ENCODE data around the gene FHIT. TPM values are rescaled to one million over a fixed set of nuclear protein-coding genes. Genes with fewer than 3 reads are reported as not detected.

Gene FHIT
- total RNA-seq, 1 experiment from 2014 or later, result 20.1 TPM

DNA sequence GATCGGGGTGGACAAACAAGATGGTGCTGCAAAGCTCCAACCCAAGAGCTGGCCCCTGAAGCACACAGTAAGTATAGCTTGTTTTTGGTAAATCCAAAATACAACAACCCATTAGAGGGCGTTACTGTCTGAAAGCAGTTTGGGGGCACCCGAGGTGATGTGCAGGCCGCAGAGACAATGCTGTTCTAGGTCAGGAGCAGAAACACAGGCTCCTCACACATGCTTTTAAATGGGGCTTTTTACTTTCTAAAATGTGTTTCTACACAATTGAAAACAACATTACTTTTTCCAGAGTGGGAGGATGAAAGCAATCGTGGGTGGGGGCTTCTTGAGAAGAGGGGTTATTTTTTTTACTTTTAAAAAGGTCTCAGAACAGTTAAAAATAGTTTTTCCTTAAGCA lies 1172.2 kb downstream of the FHIT start:
- Mint-ChIP-seq H3K9me3 (ENCODE audit: unreplicated experiment) (no peaks in the 10 kb centered on the region), H3K27me3 (ENCODE audit: insufficient read depth, unreplicated experiment) (no peaks in the 10 kb centered on the region), H3K4me1 (ENCODE audit: insufficient read depth, unreplicated experiment) (peaks cover 7% of the 10 kb centered on the region), H3K27ac (ENCODE audit: low read depth, unreplicated experiment) (no peak overlapping the region), H3K36me3 (ENCODE audit: insufficient read depth, unreplicated experiment) (no peaks in the 10 kb centered on the region), H3K4me3 (ENCODE audit: unreplicated experiment) (no peak overlapping the region)
- POLR2A ChIA-PET, result interaction anchor here (0.5 kb wide), 1 partner anchor 246 kb away, joined by 7 read pairs; no protein-coding TSS in a partner anchor
- BruUV-seq (replicated peaks), result no TSS peak
- DNase-seq (ENCODE audit: unreplicated experiment), result no peak
- intact Hi-C loops (cut with micrococcal nuclease), result no loop called here
- CTCF ChIA-PET, result no interaction called here
- TF ChIP-seq, protein P1, sequence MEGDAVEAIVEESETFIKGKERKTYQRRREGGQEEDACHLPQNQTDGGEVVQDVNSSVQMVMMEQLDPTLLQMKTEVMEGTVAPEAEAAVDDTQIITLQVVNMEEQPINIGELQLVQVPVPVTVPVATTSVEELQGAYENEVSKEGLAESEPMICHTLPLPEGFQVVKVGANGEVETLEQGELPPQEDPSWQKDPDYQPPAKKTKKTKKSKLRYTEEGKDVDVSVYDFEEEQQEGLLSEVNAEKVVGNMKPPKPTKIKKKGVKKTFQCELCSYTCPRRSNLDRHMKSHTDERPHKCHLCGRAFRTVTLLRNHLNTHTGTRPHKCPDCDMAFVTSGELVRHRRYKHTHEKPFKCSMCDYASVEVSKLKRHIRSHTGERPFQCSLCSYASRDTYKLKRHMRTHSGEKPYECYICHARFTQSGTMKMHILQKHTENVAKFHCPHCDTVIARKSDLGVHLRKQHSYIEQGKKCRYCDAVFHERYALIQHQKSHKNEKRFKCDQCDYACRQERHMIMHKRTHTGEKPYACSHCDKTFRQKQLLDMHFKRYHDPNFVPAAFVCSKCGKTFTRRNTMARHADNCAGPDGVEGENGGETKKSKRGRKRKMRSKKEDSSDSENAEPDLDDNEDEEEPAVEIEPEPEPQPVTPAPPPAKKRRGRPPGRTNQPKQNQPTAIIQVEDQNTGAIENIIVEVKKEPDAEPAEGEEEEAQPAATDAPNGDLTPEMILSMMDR (IDR thresholded peaks at IDR 0.05; ENCODE audit: unreplicated experiment), result no peak

DNA sequence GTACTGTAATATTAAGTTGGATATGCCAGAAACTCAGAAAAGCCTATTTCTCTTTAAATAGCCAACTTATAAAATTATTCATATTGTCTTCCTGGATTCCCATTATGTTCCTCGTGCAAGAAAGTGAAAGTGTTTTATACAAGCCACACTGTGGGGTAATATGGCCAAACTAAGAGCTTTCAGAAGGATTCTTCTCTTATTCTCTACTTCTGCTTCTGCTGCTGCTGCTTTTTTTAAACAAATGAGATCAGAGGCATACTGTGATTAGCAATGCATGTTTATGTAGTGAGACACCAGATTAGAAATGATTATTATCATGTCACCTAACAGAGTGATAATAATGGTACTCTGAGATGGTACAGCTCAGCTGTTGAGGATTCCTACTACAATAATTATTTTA lies 1174.9 kb downstream of the FHIT start:
- TF ChIP-seq, protein P1 (IDR thresholded peaks at IDR 0.05; ENCODE audit: unreplicated experiment), result no peak
- Mint-ChIP-seq H3K4me3 (ENCODE audit: unreplicated experiment) (peak overlapping the region; percentile 40), H3K36me3 (ENCODE audit: insufficient read depth, unreplicated experiment) (no peaks in the 10 kb centered on the region), H3K27me3 (ENCODE audit: insufficient read depth, unreplicated experiment) (no peaks in the 10 kb centered on the region), H3K9me3 (ENCODE audit: unreplicated experiment) (no peaks in the 10 kb centered on the region), H3K4me1 (ENCODE audit: insufficient read depth, unreplicated experiment) (peaks cover 7% of the 10 kb centered on the region), H3K27ac (ENCODE audit: low read depth, unreplicated experiment) (peak overlapping the region; percentile 47)
- BruUV-seq (replicated peaks), result no TSS peak
- DNase-seq (ENCODE audit: unreplicated experiment), result no peak
- CTCF ChIA-PET, result no interaction called here
- intact Hi-C loops (cut with micrococcal nuclease), result no loop called here
- POLR2A ChIA-PET, result no interaction called here

DNA sequence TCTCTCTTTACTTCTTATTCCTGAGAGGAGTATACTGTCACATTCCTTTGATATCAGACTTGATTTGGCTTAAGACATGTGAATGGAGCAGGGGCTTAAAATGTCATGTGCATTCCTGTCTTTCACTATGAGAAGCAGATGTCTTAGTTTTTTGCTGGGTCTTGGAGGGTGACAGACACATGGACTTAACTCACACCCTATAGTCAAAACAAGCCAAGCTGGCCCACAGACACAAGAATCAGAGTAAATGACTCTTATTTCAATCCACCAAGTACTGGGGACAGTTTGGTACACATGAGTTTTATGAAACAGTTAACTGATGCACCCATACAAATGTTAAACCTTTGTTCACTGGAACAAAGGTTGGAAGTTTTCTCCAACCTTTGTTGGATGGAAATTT lies 1177.3 kb downstream of the FHIT start:
- ChIA-PET CTCF (no interaction called here), POLR2A (no interaction called here)
- no peak for DNase-seq (ENCODE audit: unreplicated experiment)
- Mint-ChIP-seq H3K4me1 (ENCODE audit: insufficient read depth, unreplicated experiment) (no peaks in the 10 kb centered on the region), H3K27ac (ENCODE audit: low read depth, unreplicated experiment) (no peak overlapping the region), H3K4me3 (ENCODE audit: unreplicated experiment) (no peak overlapping the region), H3K36me3 (ENCODE audit: insufficient read depth, unreplicated experiment) (peaks cover 6% of the 10 kb centered on the region), H3K9me3 (ENCODE audit: unreplicated experiment) (no peaks in the 10 kb centered on the region), H3K27me3 (ENCODE audit: insufficient read depth, unreplicated experiment) (no peaks in the 10 kb centered on the region)
- intact Hi-C loops (cut with micrococcal nuclease), result no loop called here
- no TSS peak for BruUV-seq (replicated peaks)
- TF ChIP-seq, protein P1 (IDR thresholded peaks at IDR 0.05; ENCODE audit: unreplicated experiment), result no peak

DNA sequence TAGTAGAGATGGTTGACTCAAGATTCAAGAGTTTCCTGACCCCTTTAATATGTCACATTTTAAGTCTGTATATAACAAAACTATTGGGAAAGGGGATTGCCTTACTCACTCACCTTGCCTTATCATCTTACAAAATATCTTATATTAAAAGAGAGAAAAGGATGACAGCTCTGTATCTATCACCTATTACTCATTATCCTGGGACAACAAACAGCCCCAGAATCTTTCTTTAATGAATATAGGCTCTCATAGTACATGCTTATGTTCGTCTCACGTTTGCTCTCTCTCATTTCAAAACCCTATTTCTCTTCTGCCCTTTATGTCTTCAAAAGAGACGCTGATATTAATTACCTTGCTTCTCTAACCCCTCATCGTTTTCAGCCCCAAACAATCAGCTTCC lies 1178.0 kb downstream of the FHIT start:
- no peaks in the 10 kb centered on the region for H3K4me1 Mint-ChIP-seq (ENCODE audit: insufficient read depth, unreplicated experiment)
- no peak overlapping the region for H3K27ac Mint-ChIP-seq (ENCODE audit: low read depth, unreplicated experiment)
- ChIA-PET CTCF (no interaction called here), POLR2A (no interaction called here)
- H3K4me3 Mint-ChIP-seq (ENCODE audit: unreplicated experiment), result no peak overlapping the region
- H3K27me3 Mint-ChIP-seq (ENCODE audit: insufficient read depth, unreplicated experiment), result no peaks in the 10 kb centered on the region
- TF ChIP-seq, protein P1 (IDR thresholded peaks at IDR 0.05; ENCODE audit: unreplicated experiment), result no peak
- intact Hi-C loops (cut with micrococcal nuclease), result no loop called here
- DNase-seq (ENCODE audit: unreplicated experiment), result no peak
- no peaks in the 10 kb centered on the region for H3K9me3 Mint-ChIP-seq (ENCODE audit: unreplicated experiment)
- H3K36me3 Mint-ChIP-seq (ENCODE audit: insufficient read depth, unreplicated experiment), result peaks cover 6% of the 10 kb centered on the region
- BruUV-seq (replicated peaks), result no TSS peak

Measured in MCF 10A (cell line).